Measurements from ENCODE around the gene MAGI2. TPM values are rescaled to one million over a fixed set of nuclear protein-coding genes. Genes with fewer than 3 reads are reported as not detected.

MAGI2 gene
- total RNA-seq, 1 donor from 2014 or later: 5.4 TPM

DNA sequence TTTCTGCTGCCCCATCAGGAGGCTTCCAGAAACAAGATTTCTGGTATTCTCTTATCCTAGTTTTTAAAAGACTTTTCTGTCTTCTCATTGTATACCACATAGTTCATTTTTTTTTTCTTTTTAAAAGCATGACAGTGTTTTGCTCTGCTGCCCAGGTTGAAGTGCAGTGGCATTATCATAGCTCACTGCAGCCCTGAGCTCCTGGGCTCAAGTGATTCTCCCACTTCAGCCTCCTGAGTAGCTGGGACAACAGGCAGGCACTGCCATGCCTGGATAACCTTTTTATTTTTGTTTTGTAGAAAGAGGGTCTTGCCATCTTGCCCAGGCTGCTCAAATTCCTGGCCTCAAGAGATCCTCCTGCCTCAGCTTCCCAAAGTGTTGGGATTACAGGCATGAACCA, 757.6 kb downstream of the MAGI2 start:
- no peak overlapping the region for H3K27ac Mint-ChIP-seq (ENCODE audit: unreplicated experiment)
- FAIRE-seq: no peak
- H3K4me1 ChIP-seq (ENCODE audit: insufficient read depth, low read length): no peaks in the 10 kb centered on the region
- H4K20me1 ChIP-seq (ENCODE audit: insufficient read depth, low read length): no peaks in the 10 kb centered on the region
- TF ChIP-seq, protein P1, sequence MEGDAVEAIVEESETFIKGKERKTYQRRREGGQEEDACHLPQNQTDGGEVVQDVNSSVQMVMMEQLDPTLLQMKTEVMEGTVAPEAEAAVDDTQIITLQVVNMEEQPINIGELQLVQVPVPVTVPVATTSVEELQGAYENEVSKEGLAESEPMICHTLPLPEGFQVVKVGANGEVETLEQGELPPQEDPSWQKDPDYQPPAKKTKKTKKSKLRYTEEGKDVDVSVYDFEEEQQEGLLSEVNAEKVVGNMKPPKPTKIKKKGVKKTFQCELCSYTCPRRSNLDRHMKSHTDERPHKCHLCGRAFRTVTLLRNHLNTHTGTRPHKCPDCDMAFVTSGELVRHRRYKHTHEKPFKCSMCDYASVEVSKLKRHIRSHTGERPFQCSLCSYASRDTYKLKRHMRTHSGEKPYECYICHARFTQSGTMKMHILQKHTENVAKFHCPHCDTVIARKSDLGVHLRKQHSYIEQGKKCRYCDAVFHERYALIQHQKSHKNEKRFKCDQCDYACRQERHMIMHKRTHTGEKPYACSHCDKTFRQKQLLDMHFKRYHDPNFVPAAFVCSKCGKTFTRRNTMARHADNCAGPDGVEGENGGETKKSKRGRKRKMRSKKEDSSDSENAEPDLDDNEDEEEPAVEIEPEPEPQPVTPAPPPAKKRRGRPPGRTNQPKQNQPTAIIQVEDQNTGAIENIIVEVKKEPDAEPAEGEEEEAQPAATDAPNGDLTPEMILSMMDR (IDR thresholded peaks at IDR 0.05; ENCODE audit: insufficient read depth, low read depth, low read length): no peak
- no peak for TF ChIP-seq EZH2 (IDR thresholded peaks at IDR 0.05; ENCODE audit: insufficient read depth, low read length)
- H2AFZ ChIP-seq (ENCODE audit: low read depth, low read length): no peak overlapping the region
- H3K36me3 ChIP-seq (ENCODE audit: insufficient read depth, low read length): no peaks in the 10 kb centered on the region
- no peaks in the 10 kb centered on the region for H3K27me3 ChIP-seq (ENCODE audit: insufficient read depth, low read length)
- H3K4me2 ChIP-seq (ENCODE audit: low read length): no peak overlapping the region
- DNase-seq (ENCODE audit: low read depth): no peak
- H3K9me3 ChIP-seq (ENCODE audit: insufficient read depth, low read depth, low read length): no peaks in the 10 kb centered on the region
- H3K36me3 Mint-ChIP-seq (ENCODE audit: low read depth, unreplicated experiment): no peaks in the 10 kb centered on the region
- H3K4me1 Mint-ChIP-seq (ENCODE audit: low read depth, unreplicated experiment): no peaks in the 10 kb centered on the region
- H3K4me3 ChIP-seq (ENCODE audit: insufficient read depth, low read depth, low read length): no peak overlapping the region
- no peaks in the 10 kb centered on the region for H3K79me2 ChIP-seq (ENCODE audit: insufficient read depth, low read length)
- H3K4me3 Mint-ChIP-seq (ENCODE audit: unreplicated experiment): no peak overlapping the region
- no peak overlapping the region for H3K27ac ChIP-seq (ENCODE audit: low read depth, low read length)
- H3K9me3 Mint-ChIP-seq (ENCODE audit: unreplicated experiment): no peaks in the 10 kb centered on the region
- no peak overlapping the region for H3K9ac ChIP-seq (ENCODE audit: low read length)
- H3K27me3 Mint-ChIP-seq (ENCODE audit: low read depth, unreplicated experiment): peaks cover 4% of the 10 kb centered on the region

DNA sequence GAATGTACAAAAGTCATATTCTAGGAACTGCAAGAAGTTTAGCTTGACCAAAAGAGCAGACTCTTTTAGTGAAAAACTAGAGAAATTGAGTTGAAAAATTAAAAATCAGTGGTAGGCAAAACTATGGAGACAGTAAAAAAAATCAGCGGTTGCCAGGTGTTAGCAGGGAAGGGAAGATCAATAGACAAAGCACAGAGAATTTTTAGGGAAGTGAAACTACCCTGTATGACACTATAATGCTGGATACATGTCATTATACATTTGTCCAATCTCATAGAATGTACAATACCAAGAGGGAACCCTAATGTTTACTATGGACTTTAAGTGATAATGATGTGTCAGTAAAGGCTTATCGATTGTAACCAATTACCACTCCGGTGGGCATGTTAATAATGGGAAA, 761.9 kb downstream of the MAGI2 start:
- FAIRE-seq (no peak), DNase-seq (ENCODE audit: low read depth) (no peak)
- Histone ChIP-seq H3K27ac (ENCODE audit: low read depth, low read length) (no peak overlapping the region), H4K20me1 (ENCODE audit: insufficient read depth, low read length) (no peaks in the 10 kb centered on the region), H3K27me3 (ENCODE audit: insufficient read depth, low read length) (no peaks in the 10 kb centered on the region), H3K9me3 (ENCODE audit: insufficient read depth, low read depth, low read length) (no peaks in the 10 kb centered on the region), H3K4me1 (ENCODE audit: insufficient read depth, low read length) (no peaks in the 10 kb centered on the region), H3K4me2 (ENCODE audit: low read length) (no peak overlapping the region), H3K36me3 (ENCODE audit: insufficient read depth, low read length) (no peaks in the 10 kb centered on the region), H3K4me3 (ENCODE audit: insufficient read depth, low read depth, low read length) (no peak overlapping the region), H3K9ac (ENCODE audit: low read length) (no peak overlapping the region), H2AFZ (ENCODE audit: low read depth, low read length) (no peak overlapping the region), H3K79me2 (ENCODE audit: insufficient read depth, low read length) (no peaks in the 10 kb centered on the region)
- H3K9me3 Mint-ChIP-seq (ENCODE audit: unreplicated experiment): no peaks in the 10 kb centered on the region
- no peaks in the 10 kb centered on the region for H3K36me3 Mint-ChIP-seq (ENCODE audit: low read depth, unreplicated experiment)
- no peak overlapping the region for H3K4me3 Mint-ChIP-seq (ENCODE audit: unreplicated experiment)
- TF ChIP-seq, protein P1 (IDR thresholded peaks at IDR 0.05; ENCODE audit: insufficient read depth, low read depth, low read length): no peak
- no peak for TF ChIP-seq EZH2 (IDR thresholded peaks at IDR 0.05; ENCODE audit: insufficient read depth, low read length)
- H3K4me1 Mint-ChIP-seq (ENCODE audit: low read depth, unreplicated experiment): no peaks in the 10 kb centered on the region
- H3K27me3 Mint-ChIP-seq (ENCODE audit: low read depth, unreplicated experiment): peaks cover 4% of the 10 kb centered on the region
- H3K27ac Mint-ChIP-seq (ENCODE audit: unreplicated experiment): no peak overlapping the region

DNA sequence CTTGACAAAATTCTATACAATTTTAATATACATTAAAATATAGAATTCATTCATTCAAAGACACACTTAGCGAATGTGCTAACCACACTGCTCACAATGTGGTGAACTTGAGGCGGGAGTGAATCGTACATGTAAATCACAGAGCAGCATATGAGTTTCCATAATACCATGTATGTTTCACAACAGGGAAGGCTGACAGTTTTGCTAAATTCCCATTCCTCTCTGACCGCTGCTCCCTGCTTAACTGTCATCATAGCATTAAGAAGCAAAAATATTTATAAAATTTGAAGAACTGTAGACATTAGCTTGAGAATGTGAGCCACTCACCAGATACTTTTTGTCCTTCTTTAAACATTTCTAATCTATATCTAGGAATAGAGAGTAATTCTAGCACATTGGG, 763.3 kb downstream of the MAGI2 start:
- H2AFZ ChIP-seq (ENCODE audit: low read depth, low read length): no peak overlapping the region
- no peak overlapping the region for H3K4me3 Mint-ChIP-seq (ENCODE audit: unreplicated experiment)
- no peaks in the 10 kb centered on the region for H3K9me3 Mint-ChIP-seq (ENCODE audit: unreplicated experiment)
- no peaks in the 10 kb centered on the region for H3K4me1 ChIP-seq (ENCODE audit: insufficient read depth, low read length)
- no peaks in the 10 kb centered on the region for H3K36me3 ChIP-seq (ENCODE audit: insufficient read depth, low read length)
- no peaks in the 10 kb centered on the region for H3K9me3 ChIP-seq (ENCODE audit: insufficient read depth, low read depth, low read length)
- H3K27ac ChIP-seq (ENCODE audit: low read depth, low read length): no peak overlapping the region
- no peak overlapping the region for H3K4me3 ChIP-seq (ENCODE audit: insufficient read depth, low read depth, low read length)
- no peak for DNase-seq (ENCODE audit: low read depth)
- H4K20me1 ChIP-seq (ENCODE audit: insufficient read depth, low read length): no peaks in the 10 kb centered on the region
- H3K79me2 ChIP-seq (ENCODE audit: insufficient read depth, low read length): no peaks in the 10 kb centered on the region
- no peaks in the 10 kb centered on the region for H3K4me1 Mint-ChIP-seq (ENCODE audit: low read depth, unreplicated experiment)
- H3K4me2 ChIP-seq (ENCODE audit: low read length): no peak overlapping the region
- TF ChIP-seq, protein P1 (IDR thresholded peaks at IDR 0.05; ENCODE audit: insufficient read depth, low read depth, low read length): no peak
- no peak for TF ChIP-seq EZH2 (IDR thresholded peaks at IDR 0.05; ENCODE audit: insufficient read depth, low read length)
- no peak overlapping the region for H3K9ac ChIP-seq (ENCODE audit: low read length)
- no peaks in the 10 kb centered on the region for H3K36me3 Mint-ChIP-seq (ENCODE audit: low read depth, unreplicated experiment)
- peaks cover 4% of the 10 kb centered on the region for H3K27me3 Mint-ChIP-seq (ENCODE audit: low read depth, unreplicated experiment)
- no peak overlapping the region for H3K27ac Mint-ChIP-seq (ENCODE audit: unreplicated experiment)
- no peaks in the 10 kb centered on the region for H3K27me3 ChIP-seq (ENCODE audit: insufficient read depth, low read length)
- no peak for FAIRE-seq

Data from astrocyte (in vitro differentiated cells and primary cell).